NCI-H1694 treated with DMSO at 0.1 percent for 48 hours (cell line): ENCODE data around the gene STX8.

ENCODE experiments used
- DNase-seq: peaks from one replicate; lab custom pipeline; 2025; lab: John Stamatoyannopoulos, UW

Gene STX8

DNA sequence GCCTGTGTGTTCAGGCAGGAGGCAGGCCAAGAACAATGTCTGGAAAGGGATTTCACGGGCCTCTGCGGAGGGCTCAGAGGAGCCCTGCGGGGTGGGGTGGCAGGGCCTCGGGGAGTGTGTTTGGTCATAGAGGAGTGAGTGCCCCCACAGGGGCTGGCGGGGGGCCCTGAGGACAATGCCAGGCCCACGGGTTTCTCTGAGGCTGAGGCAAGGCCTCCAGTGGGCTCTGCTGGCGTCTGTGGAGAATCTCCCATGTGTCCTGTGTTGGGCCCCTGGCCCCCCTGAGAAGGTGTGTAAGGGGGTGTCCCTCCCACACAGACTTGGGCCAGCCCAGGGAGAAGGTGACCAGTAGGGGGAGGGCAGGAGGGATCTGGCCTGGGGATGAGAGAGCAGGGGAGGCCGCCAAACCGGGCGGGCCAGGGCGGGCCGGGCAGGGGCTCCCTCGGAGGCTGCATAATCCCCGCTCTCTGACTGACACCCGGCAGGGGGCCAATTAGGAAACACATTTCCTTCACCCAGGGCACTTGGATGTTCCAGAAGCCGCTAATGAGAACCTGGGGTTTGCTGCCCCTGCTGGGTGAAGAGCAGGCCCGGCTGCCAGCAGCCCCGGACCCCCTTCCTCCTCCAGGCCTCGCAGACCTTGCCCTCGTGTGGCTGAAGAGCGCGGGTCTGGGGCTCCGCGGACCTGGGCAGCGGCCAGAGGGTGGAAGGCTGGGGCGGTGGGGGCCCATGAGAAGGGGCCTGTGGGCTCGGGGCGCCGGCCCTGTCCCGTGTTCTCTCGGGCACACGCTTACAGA, 350.1 kb downstream of the STX8 start:
- no peak for DNase-seq

DNA sequence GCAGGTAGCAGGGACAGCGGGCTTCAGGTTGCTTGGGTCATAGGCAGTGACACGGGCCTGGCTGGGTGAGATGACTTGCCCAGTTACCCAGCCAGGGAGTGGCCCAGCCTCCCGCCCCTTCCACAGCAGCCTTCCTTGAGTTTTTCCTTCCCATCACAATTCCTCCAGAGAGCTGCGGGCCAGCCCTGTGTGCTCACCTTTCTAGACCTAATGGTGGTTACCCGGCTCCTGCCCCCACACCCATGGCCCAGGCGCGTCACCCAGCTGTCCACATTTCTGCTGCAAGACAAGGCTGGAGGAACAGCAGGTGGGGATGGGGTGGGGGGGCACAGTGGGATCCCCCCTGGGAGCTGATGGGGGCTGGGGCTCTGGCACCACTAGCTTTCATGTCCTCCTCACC, 351.1 kb downstream of the STX8 start:
- DNase-seq = no peak

DNA sequence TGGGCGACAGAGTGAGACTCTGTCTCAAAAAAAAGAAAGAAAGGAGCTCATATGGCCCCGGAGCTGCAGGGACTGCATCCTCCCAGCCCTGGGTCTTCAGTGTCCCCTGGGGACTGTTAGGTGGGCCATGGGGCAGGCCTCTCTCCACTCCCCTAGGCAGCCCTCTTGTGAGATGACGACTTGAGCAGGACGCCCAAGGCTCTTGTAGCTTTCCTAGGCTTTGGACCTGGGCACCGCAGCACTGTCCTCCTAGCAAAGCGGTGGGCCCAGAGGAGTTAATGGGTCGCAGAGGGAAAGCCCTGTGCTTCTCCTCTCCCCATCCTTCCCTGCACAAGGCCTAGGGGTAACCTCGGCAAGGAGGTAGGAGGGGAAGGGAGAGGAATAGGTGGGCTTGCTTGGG, 352.1 kb downstream of the STX8 start:
- DNase-seq = no peak

DNA sequence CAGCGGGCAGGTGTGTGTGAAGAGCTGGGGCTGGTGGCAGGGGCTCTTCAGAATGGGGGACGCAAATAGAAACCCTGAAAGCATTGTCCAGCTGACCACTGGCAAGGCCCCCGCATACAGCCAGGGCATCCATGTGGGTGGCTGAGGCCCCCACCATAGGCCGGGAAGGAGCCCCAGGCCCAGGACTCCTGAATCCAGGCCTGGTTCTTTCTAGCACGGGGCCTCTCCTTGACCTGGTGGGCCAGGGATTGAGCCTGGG, 353.8 kb downstream of the STX8 start:
- DNase-seq = no peak

DNA sequence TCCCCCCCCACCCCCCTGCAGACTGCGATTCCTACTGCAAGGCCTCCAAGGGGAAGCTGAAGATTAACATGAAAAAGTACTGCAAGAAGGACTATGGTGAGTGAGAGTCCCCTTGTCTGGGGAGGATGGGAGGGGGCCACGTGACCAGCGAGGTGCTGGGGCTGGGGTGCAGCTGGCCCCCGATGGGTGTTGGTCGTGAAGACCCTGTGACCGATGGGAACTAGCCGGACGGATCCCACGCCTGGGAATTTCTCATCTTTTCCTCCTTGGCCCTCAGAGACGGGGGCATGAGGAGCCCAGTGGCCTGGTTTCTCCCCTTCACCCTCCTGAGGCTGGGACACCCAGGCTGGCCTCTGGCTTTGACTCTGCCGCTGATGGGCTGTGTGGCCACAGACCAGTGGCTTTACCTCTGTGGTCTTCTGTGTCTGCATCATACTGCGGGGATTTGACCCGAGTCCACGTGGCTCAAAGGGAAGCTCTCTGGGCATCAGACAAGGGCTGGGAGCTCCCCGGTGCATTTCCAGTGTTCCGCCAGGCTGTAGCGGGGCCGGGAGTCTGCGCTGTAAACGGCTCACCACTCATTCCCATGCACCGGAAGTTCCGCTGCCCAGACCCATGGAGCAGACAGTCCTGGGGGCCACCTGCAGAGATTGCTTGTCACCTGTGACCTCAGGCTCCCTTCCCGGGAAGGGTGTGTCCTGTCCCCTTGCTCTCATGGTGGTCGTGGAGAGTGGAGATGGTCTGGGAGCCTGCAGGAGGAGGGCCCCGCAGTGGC, 354.3 kb downstream of the STX8 start:
- DNase-seq = no peak

DNA sequence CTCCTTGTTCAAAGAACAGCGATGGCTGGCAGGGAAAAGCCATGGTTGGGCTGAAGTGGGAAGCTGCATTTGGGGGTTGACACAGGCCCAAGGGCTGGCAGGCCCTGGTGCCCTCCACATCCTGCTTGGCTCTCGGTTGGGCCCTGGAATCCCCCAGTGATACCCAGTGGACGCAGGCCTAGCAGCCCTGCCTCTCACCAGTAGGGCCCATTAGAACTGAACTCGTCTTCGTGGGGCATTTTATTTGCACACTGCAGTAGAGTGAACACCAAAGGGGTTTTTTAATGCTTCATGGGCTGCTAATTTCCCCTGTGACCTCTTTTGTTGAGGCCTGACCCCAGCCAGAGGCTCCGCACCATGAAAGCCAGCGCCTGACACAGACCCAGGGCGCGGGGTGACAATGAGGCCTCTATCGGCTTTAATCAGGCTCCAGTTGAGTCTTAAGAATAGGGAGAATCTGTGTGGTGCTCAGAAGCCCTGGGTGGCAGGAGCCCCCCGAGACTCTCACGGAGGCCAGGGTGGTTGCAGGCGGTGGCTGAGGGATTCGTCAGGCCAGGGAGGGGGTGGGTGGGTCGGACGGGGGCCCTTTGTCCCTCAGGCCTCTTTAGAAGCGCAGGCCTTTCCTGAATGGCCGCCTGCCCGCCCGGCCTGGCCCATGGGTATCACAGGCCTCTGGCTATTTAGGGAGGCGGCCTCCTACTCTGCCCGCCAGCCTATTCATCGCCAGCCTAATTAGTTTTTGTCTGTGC, 355.0 kb downstream of the STX8 start:
- no peak for DNase-seq

DNA sequence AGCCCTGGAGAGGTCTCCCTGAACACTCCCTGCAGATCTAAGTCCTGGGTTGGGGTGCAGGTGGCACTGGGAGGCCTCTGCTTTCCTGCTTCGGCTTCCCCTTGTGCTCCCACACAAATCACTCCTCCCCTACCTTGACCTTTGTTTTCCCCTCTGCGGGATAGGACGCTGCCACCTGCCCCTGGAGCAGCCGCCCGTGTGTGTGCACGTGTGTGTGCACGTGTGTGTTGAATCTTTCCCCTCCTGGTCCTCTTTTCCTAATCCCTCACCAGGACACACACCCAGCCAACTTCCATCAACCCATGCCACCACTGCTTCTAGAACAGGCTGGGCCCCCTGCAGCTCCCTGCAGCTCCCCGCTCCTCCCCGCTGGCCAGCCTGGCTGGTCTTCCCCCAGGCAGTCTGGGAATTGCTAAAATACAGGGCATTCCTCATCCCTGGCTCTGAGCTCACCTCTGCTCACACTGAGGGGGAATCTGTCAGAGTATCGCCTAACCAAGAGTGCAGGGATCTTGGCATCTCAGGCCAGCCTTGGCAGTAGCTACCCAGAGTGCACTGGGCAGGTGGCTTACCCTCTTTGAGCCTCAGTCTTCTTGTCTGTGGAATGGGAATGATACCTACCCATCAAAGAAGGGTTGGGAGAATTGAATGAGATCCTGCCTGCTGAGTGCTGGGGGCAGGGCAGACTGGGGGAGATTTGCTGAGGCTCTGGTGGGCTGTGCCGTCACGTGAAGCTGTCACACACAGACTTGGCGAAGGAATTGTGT, 355.8 kb downstream of the STX8 start:
- DNase-seq = no peak

DNA sequence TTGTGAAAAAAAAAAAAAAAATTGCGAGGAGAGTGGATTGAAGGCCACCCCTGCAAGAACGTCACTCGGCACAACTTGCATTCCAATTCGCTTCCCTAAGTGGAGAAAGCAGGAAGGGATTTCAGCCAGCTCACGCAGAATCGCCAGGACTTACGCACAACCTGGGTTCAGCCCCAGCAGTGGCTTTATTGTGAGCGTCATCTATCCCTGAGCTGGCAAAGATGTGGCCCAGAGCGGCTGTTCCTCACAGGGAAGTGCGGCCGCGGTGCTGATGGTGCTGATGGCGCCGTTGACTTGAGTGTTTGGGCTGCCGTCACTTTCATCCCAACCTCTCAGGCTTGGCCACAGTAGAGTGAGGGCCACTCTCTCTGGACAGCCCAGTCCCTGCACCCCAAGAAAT, 356.7 kb downstream of the STX8 start:
- DNase-seq = no peak

DNA sequence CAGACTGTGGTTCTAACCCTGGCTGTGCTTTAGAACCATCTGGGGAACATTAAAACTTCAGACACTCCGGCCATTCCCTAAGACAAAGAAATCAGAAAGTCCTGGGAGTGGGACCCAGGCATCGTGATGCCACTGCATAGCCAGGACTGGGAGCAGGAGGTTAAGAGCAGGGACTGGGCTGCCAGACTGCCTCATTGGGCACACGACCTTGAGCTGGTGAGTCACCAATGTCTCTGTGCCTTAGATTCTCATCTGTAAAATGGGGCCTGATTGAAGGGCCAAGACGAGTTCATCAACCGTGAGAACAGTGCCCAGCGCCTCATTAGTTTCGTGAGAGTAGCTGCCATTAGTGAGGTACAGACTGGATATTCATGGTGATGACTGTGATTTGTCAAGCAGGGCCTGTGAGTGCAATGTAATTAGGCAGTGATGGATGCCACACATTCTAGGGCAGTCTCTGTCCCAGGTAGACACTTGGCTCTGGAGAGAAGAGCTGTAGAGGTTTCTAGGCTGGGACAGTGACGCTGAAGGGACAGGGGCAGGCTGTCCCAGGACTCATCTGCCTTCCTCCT, 357.5 kb downstream of the STX8 start:
- no peak for DNase-seq

DNA sequence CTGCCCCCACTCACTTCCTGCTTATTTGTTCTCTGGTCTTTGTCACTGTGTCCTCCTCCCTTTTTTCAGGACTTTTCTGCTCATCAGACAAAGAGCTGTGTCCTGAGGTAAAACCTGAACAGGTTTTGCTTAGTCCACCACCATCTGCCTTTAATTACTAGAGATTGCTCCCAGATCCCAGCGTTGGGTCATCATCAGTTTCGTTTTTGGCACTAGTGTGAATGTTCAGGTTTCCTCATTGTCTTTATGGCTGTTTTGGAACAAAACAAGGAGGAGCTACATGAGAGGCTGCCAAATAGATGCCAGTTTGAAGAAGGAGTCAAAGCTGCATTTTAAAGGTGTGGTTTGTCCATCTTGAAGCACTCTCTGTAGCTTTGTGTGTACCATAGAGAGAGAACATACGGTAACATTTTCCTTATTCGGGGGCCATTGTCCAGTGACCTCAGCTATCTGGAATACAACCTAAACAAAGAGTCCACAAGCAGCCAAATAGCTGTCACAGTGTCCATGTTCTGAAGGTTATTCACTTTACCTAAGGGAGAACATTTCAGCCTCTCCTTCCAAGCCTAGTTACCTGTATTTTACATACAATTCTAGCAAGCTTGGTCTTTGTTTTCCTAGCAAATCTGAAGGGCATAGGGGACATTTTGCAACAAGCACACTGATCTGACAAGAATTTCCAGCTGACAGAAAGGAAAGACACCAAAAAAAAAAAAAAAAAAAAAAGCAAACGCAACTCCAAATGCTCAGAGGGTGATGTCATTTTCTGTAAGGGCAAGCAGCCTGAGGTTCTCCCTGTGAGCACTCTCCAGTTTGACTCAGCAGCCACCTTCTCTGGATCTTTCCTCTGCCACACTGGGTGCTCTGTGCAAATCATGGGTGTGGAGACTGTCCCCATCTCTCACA, 358.2 kb downstream of the STX8 start:
- DNase-seq = no peak

DNA sequence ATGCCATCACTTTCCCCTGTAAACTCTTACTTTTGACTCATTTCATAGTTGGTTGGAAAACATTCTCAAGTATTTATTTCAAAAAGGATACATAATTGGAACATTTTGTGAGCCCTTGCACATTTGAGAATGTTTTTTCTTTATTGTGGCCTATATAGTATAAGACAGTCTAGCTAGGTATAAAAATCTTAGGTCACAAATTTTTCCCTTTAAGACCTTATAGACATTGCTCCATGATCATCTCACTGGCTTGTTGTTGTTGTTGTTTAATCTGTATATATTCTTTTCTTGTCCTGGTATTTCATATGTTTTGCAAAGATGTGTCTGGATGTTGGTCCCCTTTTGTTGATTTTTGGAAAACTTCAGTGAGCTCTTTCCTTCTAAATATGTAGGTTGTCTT, 360.2 kb downstream of the STX8 start:
- no peak for DNase-seq

DNA sequence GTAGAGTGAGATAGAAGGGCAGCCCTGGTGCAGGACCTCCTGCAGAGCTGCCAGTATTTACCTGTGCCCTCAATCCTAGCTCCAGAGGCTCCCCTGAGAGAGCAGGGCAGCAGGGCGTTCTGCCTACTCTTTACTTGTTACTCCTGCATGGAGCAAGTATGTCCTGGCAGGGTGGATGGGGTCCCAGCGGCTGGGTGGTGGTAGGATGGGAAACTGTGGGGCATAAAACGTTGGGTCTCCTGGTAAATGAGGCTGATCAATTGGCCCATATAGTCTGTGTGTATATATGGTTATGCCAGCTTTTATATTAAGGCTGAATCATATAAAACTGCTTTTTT, 362.3 kb downstream of the STX8 start:
- no peak for DNase-seq

DNA sequence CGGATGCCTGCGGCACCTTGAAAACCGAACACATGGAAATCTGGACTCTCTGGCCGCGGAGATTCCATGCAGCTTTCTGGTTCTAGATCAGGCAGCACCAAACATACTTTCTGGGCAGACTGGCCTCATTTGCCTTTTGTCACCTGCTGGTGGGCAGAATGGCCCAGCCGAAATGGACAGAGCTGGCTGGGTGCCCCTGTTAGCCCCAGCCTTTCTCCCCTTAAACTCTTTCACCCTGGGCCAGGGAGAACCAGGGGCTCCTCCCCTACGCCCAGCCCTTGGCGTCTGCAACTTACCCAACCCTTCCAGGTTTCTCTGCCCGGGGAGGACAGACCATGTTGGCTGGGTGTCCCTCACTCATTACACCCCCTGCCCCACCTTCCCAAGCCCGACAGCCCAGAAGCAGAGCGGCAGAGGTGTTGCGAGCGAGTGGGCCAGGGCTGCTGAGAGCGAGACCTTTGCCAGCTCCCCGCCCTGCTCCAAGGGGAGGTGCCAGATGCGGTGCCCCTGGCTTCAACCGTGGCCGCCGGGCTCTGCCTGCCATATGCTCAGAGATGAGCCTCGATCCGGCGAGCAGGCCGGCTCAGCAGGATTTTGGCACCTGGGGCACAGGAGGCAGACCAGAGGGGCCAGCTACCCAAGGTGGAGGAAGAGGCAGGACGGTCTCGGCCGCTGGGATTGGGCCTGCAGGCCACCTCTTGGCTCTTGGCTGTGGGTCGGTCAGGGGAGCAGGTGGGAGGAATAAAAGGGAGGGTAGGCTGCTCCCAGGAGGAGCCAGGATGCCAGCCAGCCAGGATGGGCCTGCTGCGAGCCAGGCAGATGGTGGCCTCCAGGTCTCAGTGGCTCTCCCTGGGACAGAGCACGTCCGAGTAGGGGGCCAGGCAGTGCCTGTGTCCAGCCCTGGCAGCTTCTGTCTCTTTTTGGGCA, 363.0 kb downstream of the STX8 start:
- DNase-seq = peak; percentile 12

DNA sequence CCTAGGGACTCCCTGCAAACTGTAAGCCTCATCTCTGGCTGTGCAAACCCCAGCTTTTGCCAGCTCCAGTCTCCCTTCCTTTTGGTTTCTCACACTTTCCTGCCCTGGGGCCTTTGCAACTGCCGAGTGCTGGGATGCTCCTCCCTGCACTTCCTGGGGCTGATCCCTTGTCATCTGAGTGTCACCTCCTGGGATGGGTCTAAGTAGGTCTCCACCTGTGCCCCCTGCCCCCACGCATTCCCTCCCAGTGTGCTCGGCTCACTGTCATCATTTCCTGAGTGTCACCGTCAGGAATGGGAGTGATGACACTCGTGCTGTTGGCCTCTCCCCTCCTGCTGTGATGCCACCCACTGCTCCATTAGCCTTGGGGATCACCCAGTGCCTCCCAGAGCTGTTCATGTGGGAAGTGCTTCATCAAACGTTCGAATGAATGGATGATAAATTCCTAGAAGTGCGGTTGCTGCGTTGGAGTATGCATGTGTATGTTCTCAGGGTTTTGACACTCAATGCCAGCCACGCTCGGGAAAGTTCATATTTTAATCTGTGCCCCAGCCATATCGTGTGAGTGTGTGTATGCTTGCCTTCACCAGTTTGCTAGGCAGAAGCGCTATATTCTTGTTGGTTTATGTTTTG, 364.4 kb downstream of the STX8 start:
- no peak for DNase-seq

DNA sequence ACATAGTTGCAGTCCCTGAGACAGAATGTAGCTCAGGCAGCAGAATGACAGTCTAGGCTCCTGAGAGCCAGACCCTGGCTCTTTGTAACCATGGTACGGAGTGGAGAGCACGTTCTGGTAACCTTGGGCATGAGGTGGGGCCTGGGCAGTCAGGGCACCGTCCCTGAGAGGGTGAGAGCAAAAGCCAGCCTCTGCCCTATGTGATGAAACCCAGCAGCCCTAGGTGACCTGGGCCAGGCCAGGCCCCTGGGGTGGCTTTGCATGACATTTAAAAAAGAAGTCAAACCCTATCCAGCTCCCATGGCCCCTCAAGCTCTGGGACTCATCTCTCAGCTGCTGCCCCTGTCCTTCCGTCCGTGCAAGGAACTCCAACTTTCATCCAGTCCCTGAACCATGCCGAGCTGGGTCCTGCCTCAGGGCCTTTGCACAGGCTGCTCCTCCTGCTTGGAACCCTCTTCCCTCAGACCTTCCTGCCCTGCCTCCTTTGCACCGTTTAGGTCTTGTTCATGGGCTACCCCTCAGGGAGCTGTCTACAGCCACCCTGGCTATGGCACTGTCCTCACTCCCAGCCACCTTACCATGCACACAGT, 365.7 kb downstream of the STX8 start:
- DNase-seq = no peak

DNA sequence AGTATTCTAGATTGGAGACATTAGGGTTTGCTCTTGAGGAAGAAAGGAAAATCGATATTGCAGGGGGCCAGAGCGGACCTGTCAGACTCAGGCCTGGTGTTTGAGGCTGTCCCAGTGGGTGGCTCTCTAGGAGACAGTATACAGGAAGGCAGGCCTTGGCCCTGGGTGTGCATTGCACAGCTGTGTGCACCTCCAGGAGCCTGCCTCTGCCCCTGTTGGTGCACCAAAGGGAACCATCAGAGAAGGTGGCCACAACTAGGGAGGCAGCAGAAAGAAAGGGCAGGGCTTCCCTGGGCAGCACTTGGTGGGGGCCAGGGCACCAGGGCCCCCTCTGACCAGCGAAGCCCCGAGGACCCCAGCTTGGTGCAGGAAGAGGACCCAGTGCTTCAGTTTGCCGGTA, 366.3 kb downstream of the STX8 start:
- DNase-seq = no peak

DNA sequence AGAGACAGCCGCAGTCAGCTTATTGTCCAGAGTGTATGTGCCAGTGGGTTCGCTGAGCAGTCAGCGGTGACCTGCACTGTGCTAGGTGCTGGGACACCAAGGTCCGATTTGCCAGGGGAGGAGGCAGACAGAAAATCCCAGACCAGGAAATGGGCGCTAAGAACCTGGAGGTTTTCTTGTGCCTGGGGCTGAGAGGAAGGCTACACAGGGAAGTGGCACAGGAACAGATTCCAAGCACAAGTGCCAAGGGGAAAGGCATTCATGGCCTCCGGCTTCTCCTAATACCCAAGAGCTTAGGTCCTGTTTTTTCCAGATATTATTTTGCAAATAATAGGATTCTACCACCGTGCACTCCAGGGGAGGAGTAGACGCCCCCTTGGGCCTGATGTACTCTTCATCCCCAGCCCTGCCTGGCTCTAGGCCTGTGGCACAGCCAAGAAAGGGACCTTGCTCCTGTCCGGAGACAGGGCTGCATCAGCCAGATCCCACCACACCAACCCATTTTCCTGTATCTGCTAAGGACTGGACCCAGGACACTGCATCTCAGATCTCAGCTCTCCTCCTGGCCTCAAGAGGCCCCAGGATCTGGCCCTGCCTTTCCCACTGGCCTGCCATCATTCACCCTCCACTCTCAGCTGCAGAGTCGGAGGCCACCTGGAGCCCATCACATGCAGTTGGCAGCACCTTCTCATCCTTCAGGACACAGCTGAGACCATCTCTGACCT, 367.1 kb downstream of the STX8 start:
- no peak for DNase-seq

DNA sequence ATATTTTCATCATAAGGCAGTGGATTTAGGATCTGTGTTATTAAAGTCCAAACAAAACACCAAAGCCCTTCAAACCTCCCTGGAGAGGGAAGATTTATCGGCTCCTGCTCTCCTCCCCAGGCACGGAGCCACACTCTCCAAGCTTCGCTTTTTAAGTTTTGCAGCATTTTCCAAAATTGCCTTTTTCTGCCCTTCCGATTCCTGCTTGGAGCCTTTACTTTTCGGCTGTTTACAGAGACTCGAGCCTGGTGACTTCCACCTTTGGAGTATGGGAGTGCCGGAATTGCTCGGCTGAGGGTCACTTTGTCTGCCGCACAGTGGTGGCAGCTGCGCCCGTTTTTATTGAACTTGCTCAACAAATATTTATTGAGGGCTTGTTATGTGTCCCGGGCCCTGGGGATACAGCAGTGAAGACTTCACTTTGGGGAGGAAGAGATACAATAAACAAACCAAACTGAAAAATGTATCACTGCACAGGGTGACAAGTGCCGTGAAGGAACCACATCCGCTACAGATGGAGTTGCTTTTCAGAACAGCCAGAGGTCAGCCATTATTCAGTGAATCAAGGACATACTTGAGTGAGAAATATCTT, 368.8 kb downstream of the STX8 start:
- no peak for DNase-seq
